BLaER1 treated with 17β-estradiol and CSF1 and Interleukin-3, amounts not matched to agents 10 nM and 100 nM (cell line): ENCODE measurements around the gene HS3ST4.

ENCODE experiments used
- H3K27ac ChIP-seq, 11 experiments: shearing (Covaris generic); formaldehyde crosslinking; 2 replicates each; pipeline ENCODE4 v1.8.1; 2022
- H3K27me3 ChIP-seq, 11 experiments: shearing (Covaris generic); formaldehyde crosslinking; 2 replicates each; pipeline ENCODE4 v1.8.1; 2022
- H3K36me3 ChIP-seq, 11 experiments: shearing (Covaris generic); formaldehyde crosslinking; 2 replicates each; pipeline ENCODE4 v1.8.1; 2022
- H3K4me1 ChIP-seq, 10 experiments: shearing (Covaris generic); formaldehyde crosslinking; 2 replicates each; pipeline ENCODE4 v1.8.1; 2022
- H3K4me2 ChIP-seq, 11 experiments: shearing (Covaris generic); formaldehyde crosslinking; 2 replicates each; pipeline ENCODE4 v1.8.1; 2022
- H3K4me3 ChIP-seq, 10 experiments: shearing (Covaris generic); formaldehyde crosslinking; 2 replicates each; pipeline ENCODE4 v1.8.1; 2022
- H3K9ac ChIP-seq, 11 experiments: shearing (Covaris generic); formaldehyde crosslinking; 2 replicates each; pipeline ENCODE4 v1.8.1; 2022
- H3K9me3 ChIP-seq, 11 experiments: shearing (Covaris generic); formaldehyde crosslinking; replicated peaks in 1 of 11; 2 replicates each; pipeline ENCODE4 v1.8.1; 2022
- H4K20me1 ChIP-seq, 11 experiments: shearing (Covaris generic); formaldehyde crosslinking; 2 replicates each; pipeline ENCODE4 v1.8.1; 2022
- Cebpa-rat ChIP-seq, 11 experiments: shearing (Covaris generic); IDR thresholded peaks; 2 replicates each; pipeline ENCODE4 v1.8.1; 2022

Gene HS3ST4

DNA sequence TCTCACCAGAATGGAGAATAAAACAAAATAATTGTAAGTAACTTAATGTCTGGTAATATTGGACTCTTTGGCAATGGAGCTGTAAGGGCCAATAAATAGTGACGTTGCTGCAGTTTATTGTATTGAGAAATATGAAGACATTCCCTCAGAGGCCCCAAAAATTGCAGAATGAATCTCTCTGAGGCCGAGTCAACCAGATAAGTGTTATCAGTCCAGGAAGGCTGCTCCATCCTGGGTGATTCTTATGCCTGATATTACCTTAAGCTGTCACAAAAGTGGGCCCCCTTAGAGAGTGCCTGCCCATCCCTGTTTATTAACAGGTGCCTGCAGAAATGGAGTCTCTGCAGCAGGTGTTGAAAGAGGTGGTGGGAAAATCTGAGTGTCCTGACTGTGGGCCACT, 219.2 kb downstream of the HS3ST4 start:
- Histone ChIP-seq H3K27me3 (no peaks in the 10 kb centered on the region), H3K27ac (no peak overlapping the region), H3K4me1 (peaks cover 0 to 18% (median 2%) of the 10 kb centered on the region in 10 experiments; a peak in 9 of 20 replicates), H4K20me1 (no peaks in the 10 kb centered on the region), H3K9ac (no peak overlapping the region), H3K36me3 (no peaks in the 10 kb centered on the region), H3K9me3 (no peaks in the 10 kb centered on the region), H3K4me2 (no peak overlapping the region), H3K4me3 (no peak overlapping the region)
- TF ChIP-seq Cebpa-rat (IDR thresholded peaks at IDR 0.05), result no peak

DNA sequence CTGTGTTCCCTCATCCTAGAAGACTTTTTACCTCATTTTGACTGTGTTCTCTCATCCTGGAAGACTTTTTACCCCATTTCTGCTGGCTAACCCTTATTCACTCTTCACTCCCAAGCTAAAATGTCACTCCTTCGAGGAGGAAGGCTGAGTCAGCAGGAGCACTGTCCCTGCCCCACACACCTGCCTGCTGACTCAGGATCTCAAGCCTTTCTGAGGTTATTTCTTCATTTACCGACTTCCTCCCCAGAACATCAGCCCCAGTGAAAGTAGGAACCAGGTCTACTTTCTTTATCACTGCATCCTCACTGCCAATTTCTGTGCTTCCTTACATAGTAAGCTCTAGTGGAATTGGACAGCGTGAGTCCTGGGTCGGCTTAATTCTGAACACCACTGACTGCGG, 220.6 kb downstream of the HS3ST4 start:
- no peak for TF ChIP-seq Cebpa-rat (IDR thresholded peaks at IDR 0.05)
- Histone ChIP-seq H3K27me3 (no peaks in the 10 kb centered on the region), H3K36me3 (no peaks in the 10 kb centered on the region), H3K9ac (no peak overlapping the region), H4K20me1 (no peaks in the 10 kb centered on the region), H3K4me3 (no peak overlapping the region), H3K4me2 (peak overlapping the region in 5 of 11 experiments; percentile 7 to 75 (median 43); a peak in 8 of 22 replicates), H3K9me3 (no peaks in the 10 kb centered on the region), H3K27ac (0 out of 22 replicates have a peak overlapping the region, but pooled peaks of 1 of the 11 experiments have one; percentile 14), H3K4me1 (peaks cover 0 to 18% (median 2%) of the 10 kb centered on the region in 10 experiments; a peak in 9 of 20 replicates)

DNA sequence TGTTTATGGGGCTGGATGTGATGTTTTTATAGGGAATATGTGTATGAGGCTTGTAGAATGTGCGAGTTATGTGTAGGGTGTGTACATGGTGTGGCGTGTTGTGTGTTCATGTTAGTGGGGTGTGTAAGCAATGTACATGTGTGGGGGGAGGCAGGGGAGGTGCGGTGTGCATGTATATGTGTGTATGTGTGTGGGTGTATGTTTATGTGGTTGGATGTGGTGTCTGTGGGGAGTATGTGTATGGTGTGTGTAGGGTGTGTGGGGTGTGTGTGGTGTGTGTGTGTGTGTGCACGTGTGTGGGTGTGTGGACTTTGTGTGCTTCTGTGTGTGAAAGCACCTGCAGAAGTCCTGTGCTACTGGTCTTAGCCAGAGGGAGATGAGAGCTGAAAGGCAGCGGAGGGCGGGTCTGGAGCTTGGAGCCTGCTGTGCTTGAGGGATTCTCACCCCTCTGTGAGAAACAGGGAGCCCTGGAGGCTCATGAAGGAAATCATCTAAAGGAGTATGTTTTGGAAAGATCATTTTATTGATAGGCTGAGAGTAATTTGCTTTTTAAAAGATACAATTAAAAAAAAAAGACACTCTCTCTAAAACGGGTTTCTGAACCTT, 222.7 kb downstream of the HS3ST4 start:
- Histone ChIP-seq H3K4me3 (no peak overlapping the region), H3K9me3 (no peaks in the 10 kb centered on the region), H4K20me1 (no peaks in the 10 kb centered on the region), H3K9ac (no peak overlapping the region), H3K4me1 (peaks cover 0 to 18% (median 2%) of the 10 kb centered on the region in 10 experiments; a peak in 9 of 20 replicates), H3K27me3 (no peaks in the 10 kb centered on the region), H3K4me2 (no peak overlapping the region), H3K36me3 (no peaks in the 10 kb centered on the region), H3K27ac (no peak overlapping the region)
- TF ChIP-seq Cebpa-rat (IDR thresholded peaks at IDR 0.05), result no peak

DNA sequence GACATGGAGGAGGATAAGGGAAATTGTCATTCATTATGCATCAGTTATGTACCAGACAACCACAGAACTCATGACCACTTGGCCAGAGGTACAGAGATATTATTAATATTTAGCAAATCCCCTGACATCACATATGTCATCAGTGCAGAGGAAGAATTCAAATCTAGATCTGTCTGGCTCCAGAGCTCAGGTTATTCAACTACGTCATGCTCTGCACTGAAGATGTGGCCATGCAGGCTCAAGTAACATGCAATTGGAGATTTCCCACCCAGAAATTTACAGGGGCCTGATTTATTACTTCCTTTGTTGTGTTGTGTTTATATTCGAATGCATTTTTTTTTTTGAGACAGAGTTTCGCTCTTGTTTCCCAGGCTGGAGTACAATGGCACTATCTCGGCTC, 224.3 kb downstream of the HS3ST4 start:
- Histone ChIP-seq H3K27ac (no peak overlapping the region), H4K20me1 (no peaks in the 10 kb centered on the region), H3K4me2 (no peak overlapping the region), H3K4me1 (peaks cover 0 to 18% (median 2%) of the 10 kb centered on the region in 10 experiments; a peak in 9 of 20 replicates), H3K4me3 (no peak overlapping the region), H3K36me3 (no peaks in the 10 kb centered on the region), H3K9me3 (no peaks in the 10 kb centered on the region), H3K9ac (no peak overlapping the region), H3K27me3 (no peaks in the 10 kb centered on the region)
- TF ChIP-seq Cebpa-rat (IDR thresholded peaks at IDR 0.05), result no peak

DNA sequence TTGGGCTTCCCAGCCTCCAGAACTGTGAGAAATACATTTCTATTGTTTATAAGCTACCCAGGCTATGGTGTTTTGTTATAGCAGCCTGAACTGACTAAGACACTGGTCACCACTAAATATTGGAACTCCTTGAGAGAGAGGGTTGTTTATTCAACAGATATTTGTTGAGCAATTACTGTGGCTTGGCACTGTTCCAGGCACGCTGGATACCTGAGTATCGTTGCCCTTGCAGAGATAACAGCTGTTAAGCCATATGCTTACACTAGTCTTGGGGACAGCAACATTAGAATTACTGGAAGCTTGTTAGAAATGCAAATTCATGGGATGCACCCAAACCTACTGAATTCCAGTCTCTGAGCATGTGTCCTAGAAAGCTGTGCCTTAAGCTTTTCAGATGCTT, 230.7 kb downstream of the HS3ST4 start:
- no peak overlapping the region for H3K9ac ChIP-seq
- H3K27ac ChIP-seq, result no peak overlapping the region
- H3K4me1 ChIP-seq, result no peaks in the 10 kb centered on the region
- no peaks in the 10 kb centered on the region for H3K9me3 ChIP-seq
- H4K20me1 ChIP-seq, result no peaks in the 10 kb centered on the region
- TF ChIP-seq Cebpa-rat (IDR thresholded peaks at IDR 0.05), result no peak
- H3K27me3 ChIP-seq, result no peaks in the 10 kb centered on the region
- no peaks in the 10 kb centered on the region for H3K36me3 ChIP-seq
- no peak overlapping the region for H3K4me2 ChIP-seq
- H3K4me3 ChIP-seq, result no peak overlapping the region

DNA sequence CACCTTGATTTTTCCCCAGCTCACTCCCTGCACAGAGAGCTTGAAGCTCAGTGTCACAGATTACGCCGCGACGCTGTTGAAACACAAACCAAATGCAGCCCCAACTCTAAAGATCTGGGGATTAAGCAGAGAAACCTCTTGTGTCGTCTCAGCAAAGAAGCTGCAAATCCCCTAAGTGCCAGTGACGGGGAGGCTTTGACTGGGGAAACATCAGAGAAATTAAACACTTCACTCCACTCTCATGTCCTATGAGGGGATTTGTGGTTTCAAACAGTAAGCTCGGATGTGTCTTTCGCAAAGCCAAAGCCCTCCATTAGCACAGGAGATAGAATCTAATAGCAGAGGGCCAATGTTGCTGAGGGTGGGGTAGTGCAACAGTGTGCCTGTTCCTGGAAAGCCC, 233.7 kb downstream of the HS3ST4 start:
- no peak for TF ChIP-seq Cebpa-rat (IDR thresholded peaks at IDR 0.05)
- H3K27ac ChIP-seq, result no peak overlapping the region
- H3K9me3 ChIP-seq, result no peaks in the 10 kb centered on the region
- H3K36me3 ChIP-seq, result no peaks in the 10 kb centered on the region
- no peaks in the 10 kb centered on the region for H3K4me1 ChIP-seq
- H3K9ac ChIP-seq, result no peak overlapping the region
- H3K27me3 ChIP-seq, result no peaks in the 10 kb centered on the region
- no peak overlapping the region for H3K4me2 ChIP-seq
- H4K20me1 ChIP-seq, result no peaks in the 10 kb centered on the region
- no peak overlapping the region for H3K4me3 ChIP-seq

DNA sequence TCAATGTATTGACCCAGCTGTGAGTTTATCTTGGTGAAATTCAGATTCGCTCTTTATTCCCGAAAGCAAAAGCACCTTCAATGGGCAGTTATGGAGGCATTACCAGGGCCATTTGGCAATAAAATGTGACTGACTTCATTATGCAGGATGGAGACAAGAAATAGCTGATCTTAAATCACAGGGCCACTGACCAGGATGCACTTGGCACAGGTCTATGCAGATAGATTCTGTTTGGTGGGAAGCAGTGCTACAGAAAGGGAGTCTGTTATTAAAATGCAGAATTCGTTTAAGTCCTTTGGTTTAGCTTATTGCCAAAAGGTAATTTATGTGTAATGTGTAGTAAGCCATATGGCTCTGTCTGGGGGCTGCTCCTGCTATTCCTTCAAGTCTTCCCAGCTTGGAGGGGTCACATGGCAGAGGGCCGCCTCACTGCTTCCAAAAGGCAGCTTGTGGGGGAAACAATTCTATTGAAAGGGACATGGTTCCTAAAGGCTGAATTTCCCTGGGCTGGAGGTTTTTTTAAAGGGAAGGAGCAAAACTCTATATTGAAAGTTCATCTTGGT, 239.8 kb downstream of the HS3ST4 start:
- TF ChIP-seq Cebpa-rat (IDR thresholded peaks at IDR 0.05), result no peak
- H3K9me3 ChIP-seq, result peaks cover 0 to 10% (median 0%) of the 10 kb centered on the region in 11 experiments; a peak in 3 of 22 replicates
- H3K4me1 ChIP-seq, result no peaks in the 10 kb centered on the region
- no peaks in the 10 kb centered on the region for H3K27me3 ChIP-seq
- no peak overlapping the region for H3K9ac ChIP-seq
- H3K4me3 ChIP-seq, result no peak overlapping the region
- H3K27ac ChIP-seq, result no peak overlapping the region
- no peaks in the 10 kb centered on the region for H3K36me3 ChIP-seq
- no peaks in the 10 kb centered on the region for H4K20me1 ChIP-seq
- H3K4me2 ChIP-seq, result no peak overlapping the region

DNA sequence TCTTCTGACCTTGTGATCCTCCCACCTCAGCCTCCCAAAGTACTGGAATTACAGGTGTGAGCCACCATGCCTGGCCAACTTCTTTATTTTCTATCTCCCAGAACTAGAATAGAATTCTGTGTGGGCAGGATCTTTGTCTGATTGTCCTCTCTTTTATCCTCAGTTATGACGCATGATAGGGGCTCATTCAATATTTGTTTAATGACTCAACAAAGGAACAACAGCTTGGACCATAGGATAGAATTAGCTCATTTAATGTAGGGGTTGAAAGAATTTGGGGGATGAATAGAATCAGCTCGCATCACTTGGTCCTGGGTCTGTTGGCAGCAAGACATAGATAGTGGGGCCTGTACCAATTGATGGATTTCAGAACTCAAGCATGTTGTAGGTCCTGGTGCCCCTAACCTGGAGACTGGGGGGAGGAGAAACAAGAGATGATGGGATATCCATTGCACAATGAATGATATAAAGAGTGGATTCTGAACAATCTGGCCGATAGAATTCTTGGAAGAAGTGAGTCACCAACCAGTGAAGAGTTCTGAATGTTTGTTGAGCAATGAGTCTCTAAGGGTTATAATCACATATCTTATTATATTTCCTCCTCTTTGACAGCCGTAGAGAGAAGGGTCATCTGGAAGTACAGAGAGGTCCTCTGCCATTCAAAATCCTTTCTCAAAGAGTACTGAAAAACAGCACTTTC, 250.2 kb downstream of the HS3ST4 start:
- Histone ChIP-seq H3K4me1 (no peaks in the 10 kb centered on the region), H3K36me3 (no peaks in the 10 kb centered on the region; a peak in 1 of 22 replicates), H3K27me3 (no peaks in the 10 kb centered on the region), H3K9me3 (peaks cover 16 to 28% (median 20%) of the 10 kb centered on the region in 11 experiments), H3K4me3 (no peak overlapping the region), H3K9ac (no peak overlapping the region), H3K27ac (no peak overlapping the region), H3K4me2 (no peak overlapping the region), H4K20me1 (no peaks in the 10 kb centered on the region)
- TF ChIP-seq Cebpa-rat (IDR thresholded peaks at IDR 0.05), result no peak

DNA sequence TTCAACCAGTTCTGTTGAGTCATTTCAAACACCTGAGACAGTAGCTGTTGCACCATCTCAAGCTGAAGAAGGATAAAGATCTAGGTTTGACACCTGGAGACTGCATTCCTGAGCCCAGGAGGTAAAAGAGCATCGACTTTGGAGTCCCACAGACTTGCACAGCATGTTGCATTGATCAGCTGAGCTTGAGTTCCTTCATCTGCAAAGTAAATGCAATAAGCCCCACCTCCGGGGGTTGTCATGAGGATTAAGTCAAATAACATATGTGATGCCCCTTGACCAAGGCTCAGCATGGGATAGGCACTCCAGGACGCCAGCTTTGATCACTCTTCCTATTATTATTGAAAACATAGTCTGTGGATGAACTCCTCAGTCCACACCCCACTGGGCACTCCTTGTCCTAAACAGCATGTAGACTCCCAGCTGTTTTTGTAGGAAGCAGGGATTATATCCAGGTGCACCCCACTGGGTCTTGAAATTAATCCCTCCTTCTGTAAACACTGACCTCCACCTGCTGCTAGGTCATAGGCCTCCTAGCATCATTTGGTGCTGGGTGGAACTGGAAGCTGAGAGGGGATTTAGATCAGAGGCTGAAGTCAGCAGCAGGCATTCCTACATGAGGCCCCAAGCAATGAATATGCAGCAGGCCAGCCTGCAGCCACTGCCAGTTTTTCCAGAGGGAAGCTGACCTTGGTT, 259.0 kb downstream of the HS3ST4 start:
- Histone ChIP-seq H3K9me3 (no peaks in the 10 kb centered on the region), H3K27me3 (no peaks in the 10 kb centered on the region), H3K4me3 (no peak overlapping the region), H3K4me2 (no peak overlapping the region), H3K36me3 (no peaks in the 10 kb centered on the region), H3K9ac (no peak overlapping the region), H3K27ac (no peak overlapping the region), H3K4me1 (no peaks in the 10 kb centered on the region), H4K20me1 (no peaks in the 10 kb centered on the region)
- no peak for TF ChIP-seq Cebpa-rat (IDR thresholded peaks at IDR 0.05)
